Measurements from ENCODE around the gene RNF182. TPM values are rescaled to one million over a fixed set of nuclear protein-coding genes. Genes with fewer than 3 reads are reported as not detected.
A peak's percentile ranks its signal among the peaks of the same experiment; 100 is the strongest.

The RNF182 gene
- total and polyA plus RNA-seq, 9 of the 15 experiments (the other 6 are each of a cell fraction or from before 2014, with no cell fraction given): 12.8 to 22.8 (median 17.5) TPM

DNA sequence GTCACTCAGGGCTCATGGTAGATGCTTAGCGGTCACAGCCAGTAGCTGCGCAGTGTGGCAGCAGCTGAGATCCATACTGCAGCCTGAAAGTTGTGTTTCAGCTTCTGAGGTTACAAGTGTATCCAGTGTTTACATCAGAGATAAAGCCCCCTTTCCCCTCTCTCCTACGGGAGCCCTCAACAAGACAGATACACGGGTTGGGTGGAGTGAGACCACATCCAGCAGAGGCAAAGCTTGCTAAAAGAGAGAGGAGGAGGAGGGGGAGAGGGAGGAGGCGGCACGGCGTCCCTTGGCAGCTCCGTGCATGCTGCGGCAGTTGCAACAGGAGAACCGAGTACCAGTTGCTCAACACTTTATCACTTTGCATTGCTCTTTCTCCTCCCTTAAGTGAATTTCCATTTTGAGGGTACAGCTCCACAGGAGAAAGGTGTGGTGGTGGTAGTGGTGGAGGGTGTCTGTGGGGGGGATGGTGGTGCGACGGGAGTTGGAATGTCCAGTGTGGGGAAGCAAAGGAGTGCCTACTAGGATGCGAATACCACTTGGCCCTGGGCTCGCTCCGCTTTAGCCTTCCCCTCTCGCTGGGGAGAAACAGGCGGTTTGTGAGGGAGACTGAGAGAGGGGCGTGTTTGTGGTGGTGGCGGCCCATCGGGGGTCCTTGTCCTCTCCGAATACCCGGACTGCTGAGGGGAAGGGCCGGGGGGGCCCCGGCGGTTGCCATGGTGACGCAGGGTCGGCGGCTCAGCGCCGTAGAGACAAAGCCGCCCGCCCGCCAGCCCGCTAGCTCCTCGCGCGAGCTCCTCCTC lies 405 bp upstream of the RNF182 start (continued):
- TF ChIP-seq ZNF589 (CRISPR knock-in tag; IDR thresholded peaks at IDR 0.05; ENCODE audit: low read depth) (no peak), CTBP1 (IDR thresholded peaks at IDR 0.05; ENCODE audit: borderline replicate concordance) (peak; percentile 92; the same call in 1 of the 2 replicates), CREM (IDR thresholded peaks at IDR 0.05; ENCODE audit: low read depth) (peak; percentile 48; the same call in 1 of the 2 replicates), CAMTA2 (CRISPR knock-in tag; conservative IDR thresholded peaks at IDR 0.05) (peak; percentile 86; the same call in 1 of the 2 replicates), PCBP1 (IDR thresholded peaks at IDR 0.05; ENCODE audit: low read depth, low read length, poor library complexity, severe bottlenecking) (peak; percentile 34), NR2C2 (CRISPR knock-in tag; IDR thresholded peaks at IDR 0.05) (peak; percentile 57; the same call in 1 of the 2 replicates), NR2C2 (tag; IDR thresholded peaks at IDR 0.05) (no peak), GATA2 (CRISPR knock-in tag; IDR thresholded peaks at IDR 0.05) (no peak), KLF16 (IDR thresholded peaks at IDR 0.05) (no peak), KDM4B (IDR thresholded peaks at IDR 0.05; ENCODE audit: borderline replicate concordance in 2 of 2, low read depth in 1 of 2) (0 out of 4 replicates have a peak, but pooled peaks of 1 of the 2 experiments have one; percentile 38), ZNF24 (IDR thresholded peaks at IDR 0.05) (0 out of 2 replicates have a peak, but pooled peaks have one; percentile 4), ZFP30 (CRISPR knock-in tag; IDR thresholded peaks at IDR 0.05; ENCODE audit: borderline replicate concordance) (no peak), LCOR (CRISPR knock-in tag; IDR thresholded peaks at IDR 0.05) (peak; percentile 11; the same call in 1 of the 2 replicates), ARID1B (IDR thresholded peaks at IDR 0.05) (peak; percentile 43), NFXL1 (CRISPR knock-in tag; IDR thresholded peaks at IDR 0.05) (no peak), SMARCE1 (IDR thresholded peaks at IDR 0.05) (peak; percentile 64; the same call in 1 of the 2 replicates), SIN3A (IDR thresholded peaks at IDR 0.05; ENCODE audit: borderline replicate concordance in 2 of 2, control insufficient read depth in 1 of 2, low read depth in 2 of 2, low read length in 2 of 2) (0 out of 4 replicates have a peak, but pooled peaks of 1 of the 2 experiments have one; percentile 52), GABPB1 (CRISPR knock-in tag; IDR thresholded peaks at IDR 0.05) (peak; percentile 71), PHF8 (IDR thresholded peaks at IDR 0.05; ENCODE audit: borderline replicate concordance, low read length) (peak; percentile 41; the same call in 1 of the 2 replicates), EP300 (IDR thresholded peaks at IDR 0.05; ENCODE audit: low read length) (peak; percentile 20; the same call in 1 of the 2 replicates)
- TF ChIP-seq, protein P1, sequence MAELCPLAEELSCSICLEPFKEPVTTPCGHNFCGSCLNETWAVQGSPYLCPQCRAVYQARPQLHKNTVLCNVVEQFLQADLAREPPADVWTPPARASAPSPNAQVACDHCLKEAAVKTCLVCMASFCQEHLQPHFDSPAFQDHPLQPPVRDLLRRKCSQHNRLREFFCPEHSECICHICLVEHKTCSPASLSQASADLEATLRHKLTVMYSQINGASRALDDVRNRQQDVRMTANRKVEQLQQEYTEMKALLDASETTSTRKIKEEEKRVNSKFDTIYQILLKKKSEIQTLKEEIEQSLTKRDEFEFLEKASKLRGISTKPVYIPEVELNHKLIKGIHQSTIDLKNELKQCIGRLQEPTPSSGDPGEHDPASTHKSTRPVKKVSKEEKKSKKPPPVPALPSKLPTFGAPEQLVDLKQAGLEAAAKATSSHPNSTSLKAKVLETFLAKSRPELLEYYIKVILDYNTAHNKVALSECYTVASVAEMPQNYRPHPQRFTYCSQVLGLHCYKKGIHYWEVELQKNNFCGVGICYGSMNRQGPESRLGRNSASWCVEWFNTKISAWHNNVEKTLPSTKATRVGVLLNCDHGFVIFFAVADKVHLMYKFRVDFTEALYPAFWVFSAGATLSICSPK (IDR thresholded peaks at IDR 0.05; ENCODE audit: borderline replicate concordance): peak; percentile 94; the same call in 1 of the 2 replicates
- TF ChIP-seq, protein P2, sequence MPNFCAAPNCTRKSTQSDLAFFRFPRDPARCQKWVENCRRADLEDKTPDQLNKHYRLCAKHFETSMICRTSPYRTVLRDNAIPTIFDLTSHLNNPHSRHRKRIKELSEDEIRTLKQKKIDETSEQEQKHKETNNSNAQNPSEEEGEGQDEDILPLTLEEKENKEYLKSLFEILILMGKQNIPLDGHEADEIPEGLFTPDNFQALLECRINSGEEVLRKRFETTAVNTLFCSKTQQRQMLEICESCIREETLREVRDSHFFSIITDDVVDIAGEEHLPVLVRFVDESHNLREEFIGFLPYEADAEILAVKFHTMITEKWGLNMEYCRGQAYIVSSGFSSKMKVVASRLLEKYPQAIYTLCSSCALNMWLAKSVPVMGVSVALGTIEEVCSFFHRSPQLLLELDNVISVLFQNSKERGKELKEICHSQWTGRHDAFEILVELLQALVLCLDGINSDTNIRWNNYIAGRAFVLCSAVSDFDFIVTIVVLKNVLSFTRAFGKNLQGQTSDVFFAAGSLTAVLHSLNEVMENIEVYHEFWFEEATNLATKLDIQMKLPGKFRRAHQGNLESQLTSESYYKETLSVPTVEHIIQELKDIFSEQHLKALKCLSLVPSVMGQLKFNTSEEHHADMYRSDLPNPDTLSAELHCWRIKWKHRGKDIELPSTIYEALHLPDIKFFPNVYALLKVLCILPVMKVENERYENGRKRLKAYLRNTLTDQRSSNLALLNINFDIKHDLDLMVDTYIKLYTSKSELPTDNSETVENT (CRISPR knock-in tag; IDR thresholded peaks at IDR 0.05): peak; percentile 33; the same call in 1 of the 2 replicates
- TF ChIP-seq, protein P3, sequence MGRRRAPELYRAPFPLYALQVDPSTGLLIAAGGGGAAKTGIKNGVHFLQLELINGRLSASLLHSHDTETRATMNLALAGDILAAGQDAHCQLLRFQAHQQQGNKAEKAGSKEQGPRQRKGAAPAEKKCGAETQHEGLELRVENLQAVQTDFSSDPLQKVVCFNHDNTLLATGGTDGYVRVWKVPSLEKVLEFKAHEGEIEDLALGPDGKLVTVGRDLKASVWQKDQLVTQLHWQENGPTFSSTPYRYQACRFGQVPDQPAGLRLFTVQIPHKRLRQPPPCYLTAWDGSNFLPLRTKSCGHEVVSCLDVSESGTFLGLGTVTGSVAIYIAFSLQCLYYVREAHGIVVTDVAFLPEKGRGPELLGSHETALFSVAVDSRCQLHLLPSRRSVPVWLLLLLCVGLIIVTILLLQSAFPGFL (CRISPR knock-in tag; IDR thresholded peaks at IDR 0.05): no peak
